ENCODE data around the gene NSL1.
A peak's percentile ranks its signal among the peaks of the same experiment; 100 is the strongest.
"Not testable (repeated sequence)": the region's sequence is repeated elsewhere in the genome, so short reads cannot be mapped to it uniquely, and the experiment has no call there.

Gene NSL1

DNA sequence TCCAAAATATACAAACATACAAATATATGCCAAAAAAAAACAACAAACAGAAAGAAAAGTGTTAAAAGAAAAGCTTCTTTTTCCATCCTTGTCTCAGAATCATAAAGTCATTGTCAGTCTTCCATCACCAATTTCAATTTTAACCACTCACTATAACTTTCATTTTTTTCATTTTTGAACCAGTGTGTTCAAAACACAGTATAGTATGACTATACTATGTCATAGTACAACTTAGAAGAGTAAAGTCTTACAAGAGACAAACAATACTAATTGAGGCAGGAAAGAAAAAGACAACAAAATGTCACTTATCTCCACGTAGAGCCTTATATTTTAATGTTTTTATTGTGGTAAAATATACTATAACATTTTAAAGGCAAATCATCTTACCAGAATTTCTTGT, 7.6 kb downstream of the NSL1 start:
- no peak for DNase-seq (ENCODE audit: low read depth)

DNA sequence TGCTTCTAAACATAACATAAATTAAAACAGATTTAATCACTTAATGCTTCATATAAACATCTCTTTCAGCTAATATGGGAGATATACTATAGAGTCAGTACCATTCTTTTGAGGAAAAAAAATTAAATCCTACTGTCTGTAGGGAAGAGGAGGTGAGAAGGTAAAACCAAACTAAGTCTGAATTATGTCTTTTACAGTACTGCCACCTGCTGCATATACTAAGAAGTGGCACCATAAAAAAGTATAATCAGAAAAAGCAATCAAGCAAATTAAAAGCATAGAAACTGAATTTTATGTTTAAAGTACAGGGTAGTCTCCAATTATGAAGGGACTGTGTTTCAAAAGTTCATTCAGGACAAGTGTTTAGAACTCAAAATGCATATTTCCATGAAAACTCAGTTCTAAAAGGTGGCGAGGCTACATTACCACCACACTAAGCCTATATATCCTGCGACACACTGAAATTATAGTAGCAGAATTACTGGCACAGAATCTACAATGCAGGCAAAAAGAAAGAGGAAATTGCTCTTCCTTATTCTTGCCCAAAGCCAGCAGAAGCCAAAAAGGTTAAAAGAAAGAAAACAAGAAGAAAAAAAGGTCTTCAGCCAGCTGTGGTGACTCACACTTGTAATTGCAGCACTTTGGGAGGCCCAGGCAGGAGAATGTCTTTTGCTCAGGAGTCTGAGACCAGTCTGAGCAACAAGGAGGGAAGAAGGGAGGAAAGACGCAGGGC, 9.0 kb downstream of the NSL1 start:
- DNase-seq (ENCODE audit: low read depth), result no peak

GRCh38 chr1:212781225-212781624, 10.4 kb downstream of the NSL1 start:
- DNase-seq (ENCODE audit: low read depth), result no peak

- no peak for DNase-seq (ENCODE audit: low read depth)
Observed at GRCh38 chr1:212780759-212781158, 10.8 kb downstream of the NSL1 start.

DNA sequence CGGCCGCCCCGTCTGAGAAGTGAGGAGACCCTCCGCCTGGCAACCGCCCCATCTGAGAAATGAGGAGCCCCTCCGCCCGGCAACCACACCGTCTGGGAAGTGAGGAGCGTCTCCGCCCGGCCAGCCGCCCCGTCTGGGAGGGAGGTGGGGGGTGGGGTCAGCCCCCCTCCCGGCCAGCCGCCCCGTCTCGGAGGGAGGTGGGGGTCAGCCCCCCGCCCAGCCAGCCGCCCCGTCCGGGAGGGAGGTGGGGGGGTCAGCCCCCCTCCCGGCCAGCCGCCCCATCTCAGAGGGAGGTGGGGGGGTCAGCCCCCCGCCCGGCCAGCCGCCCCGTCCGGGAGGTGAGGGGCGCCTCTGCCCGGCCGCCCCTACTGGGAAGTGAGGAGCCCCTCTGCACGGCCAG, 12.5 kb downstream of the NSL1 start:
- not testable (repeated sequence) for DNase-seq (ENCODE audit: low read depth)

DNA sequence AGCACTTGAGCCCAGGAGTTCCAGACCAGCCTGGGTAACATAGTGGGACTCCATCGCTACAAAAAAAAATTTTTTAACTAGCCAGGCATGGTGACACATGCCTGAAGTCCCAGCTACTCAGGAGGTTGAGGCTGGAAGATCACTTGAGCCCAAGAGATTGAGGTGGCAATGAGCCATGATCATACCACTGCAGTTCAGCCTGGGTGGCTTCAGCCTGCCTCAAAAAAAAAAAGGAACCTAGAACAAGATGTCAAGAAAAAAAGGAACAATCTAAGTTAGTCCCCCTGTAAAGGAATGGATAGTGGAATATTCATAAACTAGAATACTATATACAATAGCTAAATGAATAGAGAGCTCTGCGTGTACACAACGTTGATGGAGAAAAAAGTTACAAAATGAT, 14.4 kb downstream of the NSL1 start:
- DNase-seq (ENCODE audit: low read depth), result no peak

- DNase-seq (ENCODE audit: low read depth), result no peak
Observed at GRCh38 chr1:212775241-212775640, 16.3 kb downstream of the NSL1 start.

DNA sequence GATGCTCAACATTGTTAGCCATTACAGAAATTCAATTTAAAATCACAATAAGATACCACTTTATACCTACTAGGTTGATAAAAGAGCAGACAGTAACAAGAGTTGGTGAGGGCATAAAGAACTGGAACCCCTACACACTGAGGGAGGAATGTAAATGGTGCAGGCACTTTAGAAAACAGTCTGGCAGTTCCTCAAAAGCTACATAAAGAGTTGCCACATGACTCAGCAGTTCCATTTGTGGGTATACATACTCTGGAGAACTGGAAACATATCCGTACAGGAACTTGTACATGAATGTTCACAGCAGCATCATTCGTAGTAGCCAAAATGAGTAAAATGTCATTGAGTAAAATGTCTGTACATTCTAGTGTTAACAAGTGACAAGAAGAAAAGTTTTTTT, 17.0 kb downstream of the NSL1 start:
- DNase-seq (ENCODE audit: low read depth), result no peak

DNA sequence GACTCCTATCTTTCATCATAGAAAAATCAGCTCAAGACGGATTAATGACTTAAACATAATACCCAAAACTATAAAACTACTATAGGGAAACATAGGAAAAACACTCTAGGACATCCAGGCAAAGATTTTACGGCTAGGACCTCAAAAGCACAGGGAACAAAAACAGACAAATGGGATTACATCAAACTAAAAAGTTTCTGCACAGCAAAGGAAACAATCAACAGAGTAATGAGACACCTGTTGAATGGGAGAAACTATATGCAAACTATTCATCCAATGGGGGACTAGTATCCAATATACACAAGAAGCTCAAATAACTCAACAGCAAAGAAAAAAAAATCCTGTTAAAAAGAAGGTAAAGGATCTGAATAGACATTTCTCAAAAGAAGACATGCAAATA, 18.6 kb downstream of the NSL1 start:
- no peak for DNase-seq (ENCODE audit: low read depth)

- DNase-seq (ENCODE audit: low read depth), result no peak
Observed at GRCh38 chr1:212771341-212771740, 20.2 kb downstream of the NSL1 start.

DNA sequence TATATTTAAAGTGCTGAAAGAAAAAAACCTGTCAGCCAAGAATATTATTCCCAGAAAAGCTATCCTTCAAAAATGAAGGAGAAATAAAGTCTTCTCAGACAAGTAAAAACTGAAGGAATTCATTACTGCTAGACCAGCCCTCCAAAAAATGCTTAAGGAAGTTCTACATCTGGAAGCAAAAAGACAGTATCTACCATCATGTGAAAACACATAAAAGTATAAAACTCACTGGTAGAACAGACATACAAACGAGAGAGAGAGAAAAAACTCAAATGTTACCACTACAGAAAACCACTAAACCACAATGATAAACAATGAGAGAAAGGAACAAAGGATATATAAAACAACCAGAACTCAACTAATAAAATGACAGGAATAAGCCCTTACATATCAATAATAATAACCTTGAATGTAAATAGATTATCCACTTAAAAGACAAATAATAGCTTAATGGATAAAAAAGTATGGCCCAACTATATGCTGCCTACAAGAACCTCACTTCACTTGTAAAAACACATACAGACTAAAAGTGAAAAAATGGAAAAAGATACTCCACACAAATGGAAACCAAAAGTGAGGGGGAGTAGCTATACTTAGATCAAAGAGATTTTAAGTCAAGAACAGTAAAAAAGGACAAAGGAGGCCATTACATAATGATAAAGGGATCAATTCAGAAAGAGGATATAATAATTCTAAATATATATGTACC, 22.0 kb downstream of the NSL1 start:
- DNase-seq (ENCODE audit: low read depth), result no peak

DNA sequence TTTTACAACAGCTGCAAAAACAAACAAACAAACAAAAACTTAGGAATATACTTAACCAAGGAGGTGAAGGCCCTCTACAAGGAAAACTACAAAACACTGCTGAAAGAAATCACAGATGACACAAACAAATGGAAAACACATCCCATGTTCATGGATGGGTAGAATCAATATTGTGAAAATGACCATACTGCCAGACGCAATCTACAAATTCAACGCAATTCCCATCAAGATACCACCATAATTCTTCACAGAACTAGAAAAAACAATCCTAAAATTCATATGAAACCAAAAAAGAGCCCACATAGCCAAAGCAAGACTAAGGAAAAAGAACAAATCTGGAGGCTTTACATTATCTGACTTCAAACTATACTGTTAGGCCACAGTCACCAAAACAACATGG, 24.8 kb downstream of the NSL1 start:
- not testable (repeated sequence) for DNase-seq (ENCODE audit: low read depth)

DNA sequence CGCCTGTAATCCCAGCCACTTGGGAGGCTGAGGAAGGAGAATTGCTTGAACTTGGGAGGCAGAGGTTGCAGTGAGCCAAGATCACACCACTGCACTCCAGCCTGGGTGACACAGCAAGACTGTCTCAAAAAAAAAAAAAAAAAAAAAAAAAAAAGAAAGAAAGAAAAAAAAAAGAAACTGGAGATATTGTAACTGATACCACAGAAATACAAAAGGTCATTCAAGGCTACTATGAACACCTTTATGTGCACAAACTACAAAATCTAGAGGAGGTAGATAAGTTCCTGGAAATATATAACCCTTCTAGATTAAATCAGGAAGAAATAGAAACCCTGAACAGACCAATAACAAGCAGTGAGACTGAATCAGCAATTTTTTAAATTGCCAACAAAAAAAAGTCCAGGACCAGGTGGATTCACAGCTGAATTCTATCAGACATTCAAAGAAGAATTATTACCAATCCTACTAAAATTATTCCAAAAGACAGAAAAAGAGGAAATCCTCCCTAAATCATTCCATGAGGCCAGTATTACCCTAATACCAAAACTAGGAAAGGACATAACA, 26.8 kb downstream of the NSL1 start:
- DNase-seq (ENCODE audit: low read depth), result not testable (repeated sequence)

DNA sequence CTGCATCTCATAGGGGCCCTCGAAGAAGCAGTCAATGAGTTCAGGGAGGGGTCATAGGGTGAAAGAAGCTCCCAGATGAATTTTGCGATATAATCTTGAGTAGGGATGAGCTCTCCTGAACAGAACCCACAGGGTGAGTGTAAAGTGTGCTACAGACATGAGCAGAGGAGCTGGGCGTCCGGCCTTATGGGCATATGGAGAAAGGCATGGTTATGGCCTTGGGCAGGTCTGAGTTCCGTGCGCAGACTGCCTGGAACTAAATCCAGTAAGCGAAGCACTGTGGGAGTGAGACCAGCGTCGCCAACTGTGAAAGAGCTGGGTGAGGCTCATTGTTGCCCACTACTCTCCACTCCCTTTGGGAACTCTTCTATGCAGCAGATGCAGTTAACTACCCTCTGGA, 28.7 kb downstream of the NSL1 start:
- no peak for DNase-seq (ENCODE audit: low read depth)

GRCh38 chr1:212762234-212762633, 29.3 kb downstream of the NSL1 start:
- DNase-seq (ENCODE audit: low read depth), result no peak

DNA sequence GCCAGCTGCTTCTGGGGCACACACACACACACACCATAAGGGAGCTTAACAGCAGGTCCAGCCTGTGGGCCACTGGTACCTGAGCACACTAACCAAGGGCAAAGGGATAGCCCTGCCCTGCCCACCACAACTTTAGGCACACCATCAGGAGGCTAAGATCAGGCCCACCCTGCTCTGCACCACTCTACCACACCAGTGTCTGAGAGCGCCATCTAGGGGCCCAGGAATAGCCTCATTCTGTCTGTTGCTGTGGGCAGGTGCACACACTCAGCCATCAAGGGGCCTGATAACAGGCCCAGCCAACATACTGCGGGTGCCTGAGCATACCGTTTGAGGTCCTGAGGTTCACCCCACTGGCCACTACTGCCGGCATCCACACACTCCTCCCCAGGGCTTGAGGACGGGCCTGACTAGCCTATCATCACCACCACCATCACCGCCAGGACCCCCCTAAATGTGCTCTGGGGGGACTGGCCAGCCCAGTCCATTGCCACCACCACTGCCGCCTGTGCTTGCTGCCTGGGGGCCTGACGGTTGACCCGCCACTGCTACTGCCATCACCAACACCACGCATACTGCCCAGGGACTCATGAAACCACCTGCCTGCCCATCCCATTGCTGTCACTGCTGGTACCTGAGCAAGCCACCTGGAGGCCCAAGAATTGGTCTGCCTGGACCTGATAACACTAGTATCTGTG, 31.3 kb downstream of the NSL1 start:
- peak; percentile 14 for DNase-seq (ENCODE audit: low read depth)

- DNase-seq (ENCODE audit: low read depth), result no peak
Observed at GRCh38 chr1:212759683-212760082, 31.9 kb downstream of the NSL1 start.

DNA sequence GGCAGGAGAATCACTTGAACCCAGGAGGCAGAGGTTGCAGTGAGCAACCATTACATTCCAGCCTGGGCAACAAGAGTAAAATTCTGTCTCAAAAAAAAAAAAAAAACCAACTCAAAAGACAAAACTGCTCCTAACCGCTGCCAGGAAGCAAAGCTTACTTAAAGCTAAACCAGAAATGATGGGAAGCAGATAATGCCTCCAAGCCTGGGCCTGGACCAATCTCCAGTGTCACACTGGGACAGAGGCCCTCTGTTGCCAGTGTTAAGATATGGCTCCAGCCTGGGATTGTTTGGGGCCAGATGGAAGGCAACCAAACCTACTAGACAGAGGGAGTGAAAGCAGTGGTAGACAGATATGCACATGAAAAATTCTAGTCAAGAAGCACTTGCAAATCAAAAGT, 36.9 kb downstream of the NSL1 start:
- no peak for DNase-seq (ENCODE audit: low read depth)

DNA sequence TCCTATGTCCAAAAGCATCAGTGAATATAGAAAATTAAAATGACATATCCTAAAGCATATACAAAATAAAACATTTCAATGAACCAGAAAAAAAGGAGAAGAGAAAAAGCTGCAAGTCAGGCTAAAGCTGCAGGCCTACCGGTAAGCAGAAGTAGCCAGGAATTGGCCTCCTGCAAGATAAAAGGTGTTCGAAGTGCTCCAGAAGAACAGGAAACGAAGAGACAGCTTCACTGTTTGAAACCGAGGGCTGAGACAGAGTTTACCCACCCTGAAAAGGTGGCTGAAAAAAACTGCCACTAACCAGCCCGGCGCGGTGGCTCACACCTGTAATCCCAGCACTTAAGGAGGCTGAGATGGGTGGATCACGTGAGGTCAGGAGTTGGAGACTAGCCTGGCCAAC, 37.4 kb downstream of the NSL1 start:
- DNase-seq (ENCODE audit: low read depth), result no peak

GRCh38 chr1:212753749-212754148, 37.8 kb downstream of the NSL1 start:
- DNase-seq (ENCODE audit: low read depth), result no peak

DNA sequence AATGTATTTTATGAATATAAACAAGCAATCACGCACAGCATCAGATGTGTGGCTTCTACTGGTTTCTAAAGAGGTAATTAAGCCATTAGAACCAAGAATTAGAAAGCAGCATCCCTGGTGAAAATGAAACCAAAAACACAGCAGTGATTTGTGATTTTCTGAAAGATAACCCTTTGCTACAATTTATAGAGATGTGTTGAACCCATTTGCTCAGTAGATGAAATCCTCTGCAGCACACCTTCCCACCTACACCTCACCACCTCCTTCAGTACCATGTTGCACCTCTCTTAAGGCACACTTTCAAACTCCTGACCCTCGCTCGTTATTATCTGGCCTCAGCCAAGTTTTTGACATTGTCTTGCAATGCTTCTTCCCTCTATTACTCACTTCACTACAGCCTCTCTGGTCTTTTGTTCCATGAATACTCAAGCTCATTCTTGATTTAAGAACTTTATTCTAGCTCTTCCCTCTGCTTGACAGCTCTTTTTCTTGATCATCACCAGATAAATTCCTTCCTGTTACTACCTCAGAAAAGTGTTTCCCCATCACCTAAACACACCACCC, 38.6 kb downstream of the NSL1 start:
- no peak for DNase-seq (ENCODE audit: low read depth)

DNA sequence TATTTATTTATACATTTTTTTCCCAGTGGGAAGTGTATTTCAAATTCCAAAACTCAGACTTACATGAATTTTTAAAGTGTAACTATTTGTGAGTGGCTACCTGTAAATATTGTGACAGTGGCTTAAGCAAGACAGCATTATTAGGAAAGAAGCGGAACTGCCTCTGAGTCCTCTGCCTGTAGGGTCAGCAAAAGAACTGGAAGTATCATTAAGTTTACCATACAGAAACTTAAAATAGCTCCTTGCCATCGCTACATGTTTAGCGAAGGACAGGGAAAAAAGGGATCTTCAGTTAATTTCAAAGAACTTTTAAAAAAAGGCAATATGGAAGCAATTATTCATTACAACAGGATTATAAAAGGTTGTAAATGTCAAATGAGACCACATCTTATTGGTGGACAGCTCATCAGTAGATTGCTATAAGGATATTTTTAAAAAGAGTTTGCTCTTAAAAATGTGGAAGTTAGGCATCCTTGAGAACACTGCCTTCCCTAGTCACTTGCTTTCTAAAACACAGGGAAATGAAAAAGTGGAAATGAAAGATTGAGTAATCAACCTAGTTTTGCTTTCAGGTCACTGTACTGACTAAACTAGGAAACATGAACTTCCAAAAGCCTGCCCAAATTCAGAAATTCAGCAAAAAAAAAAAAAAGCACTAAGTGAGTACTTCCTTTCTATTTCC, 39.2 kb downstream of the NSL1 start:
- DNase-seq (ENCODE audit: low read depth), result no peak

Measured in stimulated activated CD8-positive, alpha-beta memory T cell treated with anti-CD3 and anti-CD28 coated beads, Interleukin-12 subunit alpha, Interleukin-12 subunit beta, amount 100 ng/mL, for 1 hour (primary cell).